Adipocyte (in vitro differentiated cells): Measurements from ENCODE around the gene RSL24D1.

Experiments used
- DNase-seq: peaks from one replicate; pipeline ENCODE4 v3.0.0-alpha.2; 2015; ENCODE audit warnings: low read depth
- H3K27me3 ChIP-seq: replicated peaks from 2 replicates; pipeline ENCODE4 v1.7.0; 2013; ENCODE audit warnings: mild to moderate bottlenecking, low read length, moderate library complexity; ENCODE audit not compliant: control insufficient read depth, insufficient read depth
- H3K36me3 ChIP-seq: 2 replicates; pipeline ENCODE4 v1.7.0; 2013; ENCODE audit warnings: low read length, mild to moderate bottlenecking, moderate library complexity; ENCODE audit not compliant: control insufficient read depth, insufficient read depth, severe bottlenecking
- H3K4me1 ChIP-seq: 2 replicates; pipeline ENCODE4 v1.7.0; 2013; ENCODE audit warnings: mild to moderate bottlenecking, low read length, moderate library complexity; ENCODE audit not compliant: control insufficient read depth, insufficient read depth
- H3K4me3 ChIP-seq: 2 replicates; pipeline ENCODE4 v1.7.0; 2013; ENCODE audit warnings: mild to moderate bottlenecking, low read length, moderate library complexity
- H3K9ac ChIP-seq: 2 replicates; pipeline ENCODE4 v1.7.0; 2013; ENCODE audit warnings: mild to moderate bottlenecking, low read length, moderate library complexity
- H3K9me3 ChIP-seq: 2 replicates; pipeline ENCODE4 v1.7.0; 2013; ENCODE audit warnings: mild to moderate bottlenecking, low read length, moderate library complexity; ENCODE audit not compliant: control insufficient read depth

The RSL24D1 gene

DNA sequence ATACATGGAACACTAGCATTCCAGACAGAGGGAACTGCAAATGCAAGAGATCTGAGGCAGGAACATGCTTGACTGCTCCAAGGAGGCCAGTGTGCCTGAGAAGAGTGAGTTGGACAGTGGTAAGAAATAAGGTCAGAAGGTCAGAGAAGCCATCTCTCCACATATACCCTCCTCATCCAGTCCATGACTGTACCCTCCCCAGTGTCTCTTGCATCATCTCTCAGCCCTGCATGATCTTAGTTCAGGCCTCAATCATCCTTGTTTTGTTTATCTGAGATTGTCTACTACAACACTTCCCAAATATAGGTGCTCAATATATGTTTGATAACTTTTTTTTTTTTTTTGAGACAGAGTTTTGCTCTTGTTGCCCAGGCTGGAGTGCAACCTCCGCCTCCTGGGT lies 5.5 kb upstream of the RSL24D1 start:
- peaks cover 5% of the 10 kb centered on the region for H3K4me1 ChIP-seq
- no peak overlapping the region for H3K9ac ChIP-seq
- no peak overlapping the region for H3K4me3 ChIP-seq
- H3K9me3 ChIP-seq, result no peaks in the 10 kb centered on the region
- H3K36me3 ChIP-seq, result no peaks in the 10 kb centered on the region
- no peaks in the 10 kb centered on the region for H3K27me3 ChIP-seq
- DNase-seq, result no peak

DNA sequence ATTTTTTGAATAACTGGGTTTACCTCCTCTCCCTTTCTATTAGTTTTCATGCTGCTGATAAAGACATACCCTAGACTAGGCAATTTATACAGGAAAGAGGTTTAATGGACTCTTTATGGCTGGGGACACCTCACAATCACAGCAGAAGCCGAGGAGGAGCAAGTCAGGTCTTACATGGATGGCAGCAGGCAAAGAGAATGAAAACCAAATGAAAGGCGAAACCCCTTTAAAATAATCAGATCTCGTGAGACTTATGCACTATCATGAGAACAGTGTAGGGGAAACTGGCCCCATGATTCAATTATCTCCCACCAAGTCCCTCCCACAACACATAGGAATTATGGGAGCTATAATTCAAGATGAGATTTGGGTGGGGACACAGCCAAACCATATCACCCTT lies 2.0 kb upstream of the RSL24D1 start:
- DNase-seq, result no peak
- Histone ChIP-seq H3K4me1 (peaks cover 25% of the 10 kb centered on the region), H3K36me3 (no peaks in the 10 kb centered on the region), H3K4me3 (no peak overlapping the region), H3K27me3 (no peaks in the 10 kb centered on the region), H3K9me3 (no peaks in the 10 kb centered on the region), H3K9ac (no peak overlapping the region)

DNA sequence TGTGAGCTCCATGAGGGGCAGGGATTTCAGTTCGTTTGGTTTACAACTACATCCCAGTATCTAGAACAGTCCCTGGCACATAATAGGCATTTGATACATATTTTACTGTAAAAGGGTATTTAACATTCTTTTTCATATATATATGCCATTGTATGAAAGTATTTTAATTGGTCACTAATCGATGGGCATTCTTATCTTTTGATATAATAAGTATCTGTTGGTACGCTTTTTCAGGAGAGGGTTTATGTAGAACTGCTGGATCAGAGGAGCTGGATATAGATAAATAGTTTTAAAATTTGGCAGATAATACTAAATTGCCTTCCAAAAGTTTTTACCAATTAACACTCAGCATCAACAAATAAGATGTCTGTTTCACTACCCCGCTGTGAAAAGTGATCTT lies 978 bp upstream of the RSL24D1 start:
- Histone ChIP-seq H3K36me3 (no peaks in the 10 kb centered on the region), H3K27me3 (no peaks in the 10 kb centered on the region), H3K4me3 (peak overlapping the region; percentile 85), H3K9ac (peak overlapping the region; percentile 94), H3K9me3 (no peaks in the 10 kb centered on the region), H3K4me1 (peaks cover 30% of the 10 kb centered on the region)
- DNase-seq, result no peak

DNA sequence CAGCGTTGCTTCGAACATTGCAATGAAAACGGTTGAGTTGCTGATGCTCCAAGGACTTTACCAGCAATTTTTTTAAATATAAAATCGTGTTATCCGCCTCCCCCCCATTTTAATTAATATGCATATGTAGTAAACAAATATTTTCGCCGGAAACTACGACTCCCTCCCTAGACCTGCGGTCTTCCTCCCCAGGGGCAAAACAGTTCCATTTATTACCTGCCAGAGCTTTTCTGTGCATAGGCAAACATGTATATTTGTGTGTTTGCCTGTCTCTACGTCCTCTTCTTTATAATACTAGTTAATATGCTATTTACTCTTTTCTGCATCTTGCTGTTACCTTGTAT lies 593 bp upstream of the RSL24D1 start:
- no peak for DNase-seq
- Histone ChIP-seq H3K9ac (peak overlapping the region; percentile 94), H3K4me1 (peaks cover 32% of the 10 kb centered on the region), H3K27me3 (no peaks in the 10 kb centered on the region), H3K9me3 (no peaks in the 10 kb centered on the region), H3K4me3 (peak overlapping the region; percentile 85), H3K36me3 (peaks cover 3% of the 10 kb centered on the region)

DNA sequence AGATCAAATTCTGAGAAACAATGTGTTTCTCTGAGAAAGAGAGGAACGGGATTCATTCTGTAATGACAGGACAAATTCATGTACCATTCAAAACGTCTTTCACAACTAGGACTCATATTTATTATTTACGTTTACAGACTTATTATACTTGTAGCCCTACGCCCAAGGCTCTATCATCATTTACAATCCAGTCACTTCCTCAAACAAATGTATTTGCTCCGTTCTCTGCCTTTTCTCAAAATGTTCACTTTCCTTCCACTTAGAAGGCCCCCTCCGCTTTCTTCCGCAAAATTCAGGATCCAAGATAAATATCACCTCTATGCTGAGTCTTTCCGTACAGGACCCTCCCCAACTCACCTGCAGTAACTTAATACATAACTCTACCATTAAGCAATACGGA lies 745 bp downstream of the RSL24D1 start:
- peak overlapping the region; percentile 85 for H3K4me3 ChIP-seq
- H3K36me3 ChIP-seq, result peaks cover 16% of the 10 kb centered on the region
- H3K9me3 ChIP-seq, result no peaks in the 10 kb centered on the region
- peak overlapping the region; percentile 94 for H3K9ac ChIP-seq
- H3K4me1 ChIP-seq, result peaks cover 33% of the 10 kb centered on the region
- DNase-seq, result peak; percentile 36
- no peaks in the 10 kb centered on the region for H3K27me3 ChIP-seq

DNA sequence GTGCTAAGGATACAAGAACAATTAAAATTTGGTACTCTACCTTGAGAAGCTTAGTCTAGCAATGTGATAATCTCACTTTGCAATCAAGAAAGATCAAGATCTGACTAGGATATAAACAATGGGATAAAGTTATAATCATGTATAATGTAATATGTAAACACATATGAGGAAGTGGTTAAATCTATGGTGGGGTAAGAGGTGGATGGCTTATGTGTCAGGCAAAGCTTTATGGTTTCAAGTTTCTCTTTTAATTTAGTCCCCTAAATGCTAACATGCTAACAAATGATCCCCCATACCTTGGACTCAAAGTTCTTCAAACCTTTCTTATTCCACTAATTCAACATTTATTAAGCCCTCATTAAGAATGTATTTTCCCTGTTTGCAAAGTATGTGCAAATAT lies 2.5 kb downstream of the RSL24D1 start:
- no peaks in the 10 kb centered on the region for H3K27me3 ChIP-seq
- H3K4me3 ChIP-seq, result peak overlapping the region; percentile 85
- H3K9me3 ChIP-seq, result no peaks in the 10 kb centered on the region
- peaks cover 30% of the 10 kb centered on the region for H3K36me3 ChIP-seq
- peaks cover 33% of the 10 kb centered on the region for H3K4me1 ChIP-seq
- no peak overlapping the region for H3K9ac ChIP-seq
- DNase-seq, result no peak

DNA sequence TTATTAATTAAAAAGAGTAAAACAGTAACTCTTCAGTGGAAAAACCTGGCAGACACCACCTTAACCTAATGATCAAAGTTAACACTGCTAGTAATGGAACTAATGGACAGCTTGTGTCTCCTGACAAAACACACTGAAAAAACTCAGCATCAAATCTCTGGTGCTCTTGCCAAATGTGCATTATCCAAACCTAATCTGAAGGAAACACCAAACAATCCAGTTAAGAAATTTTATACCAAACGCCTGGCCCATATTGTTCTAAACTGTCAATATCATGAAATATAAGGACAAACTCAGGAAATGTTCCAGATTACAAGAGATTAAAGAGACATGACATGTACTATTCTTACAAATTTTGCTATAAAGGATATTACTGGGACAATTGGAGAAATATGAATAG lies 10.4 kb downstream of the RSL24D1 start:
- DNase-seq, result no peak
- Histone ChIP-seq H3K36me3 (peaks cover 79% of the 10 kb centered on the region), H3K4me3 (no peak overlapping the region), H3K9ac (no peak overlapping the region), H3K4me1 (no peaks in the 10 kb centered on the region), H3K9me3 (no peaks in the 10 kb centered on the region), H3K27me3 (no peaks in the 10 kb centered on the region)

DNA sequence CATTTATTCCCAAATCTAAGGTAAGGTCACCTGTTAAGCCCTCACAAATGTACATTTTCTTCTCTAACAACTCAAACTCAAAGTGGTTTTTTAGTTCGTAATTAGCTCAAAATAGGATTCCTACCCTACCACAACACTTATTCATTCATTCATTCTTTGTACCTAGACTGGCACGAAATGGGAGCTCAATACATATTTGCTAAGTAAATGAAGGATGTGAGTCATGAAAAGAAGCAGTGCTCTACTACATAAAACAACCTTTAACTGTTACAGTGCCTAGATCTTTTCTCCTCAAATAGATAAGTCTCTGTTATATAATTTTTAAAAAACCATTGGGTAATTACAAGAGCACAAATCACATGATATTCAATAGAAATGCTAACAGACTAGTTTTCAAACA lies 13.1 kb downstream of the RSL24D1 start:
- Histone ChIP-seq H3K27me3 (no peaks in the 10 kb centered on the region), H3K36me3 (peaks cover 84% of the 10 kb centered on the region), H3K9me3 (no peaks in the 10 kb centered on the region), H3K4me1 (no peaks in the 10 kb centered on the region), H3K4me3 (no peak overlapping the region), H3K9ac (no peak overlapping the region)
- no peak for DNase-seq

DNA sequence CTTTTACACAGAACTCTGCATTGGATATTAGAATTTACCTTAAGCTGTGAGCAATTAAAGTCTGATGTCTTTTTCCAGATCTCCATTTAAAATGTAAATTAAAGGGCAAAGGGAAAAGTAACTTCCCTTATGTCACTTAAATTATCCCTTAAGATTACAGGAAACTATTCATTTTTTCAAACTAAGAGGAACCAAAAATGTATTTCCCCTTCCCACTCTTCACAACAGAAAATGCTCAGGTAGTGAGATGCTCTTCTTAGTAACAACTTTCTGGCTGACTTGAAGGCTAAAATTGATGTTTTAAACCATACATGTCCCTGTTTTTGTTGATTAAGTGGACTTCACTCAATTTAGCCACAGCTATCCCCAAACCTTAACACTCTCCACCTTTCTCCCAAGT lies 17.6 kb downstream of the RSL24D1 start:
- peaks cover 61% of the 10 kb centered on the region for H3K36me3 ChIP-seq
- DNase-seq, result no peak
- H3K4me1 ChIP-seq, result no peaks in the 10 kb centered on the region
- no peaks in the 10 kb centered on the region for H3K9me3 ChIP-seq
- H3K4me3 ChIP-seq, result no peak overlapping the region
- H3K9ac ChIP-seq, result no peak overlapping the region
- no peaks in the 10 kb centered on the region for H3K27me3 ChIP-seq

DNA sequence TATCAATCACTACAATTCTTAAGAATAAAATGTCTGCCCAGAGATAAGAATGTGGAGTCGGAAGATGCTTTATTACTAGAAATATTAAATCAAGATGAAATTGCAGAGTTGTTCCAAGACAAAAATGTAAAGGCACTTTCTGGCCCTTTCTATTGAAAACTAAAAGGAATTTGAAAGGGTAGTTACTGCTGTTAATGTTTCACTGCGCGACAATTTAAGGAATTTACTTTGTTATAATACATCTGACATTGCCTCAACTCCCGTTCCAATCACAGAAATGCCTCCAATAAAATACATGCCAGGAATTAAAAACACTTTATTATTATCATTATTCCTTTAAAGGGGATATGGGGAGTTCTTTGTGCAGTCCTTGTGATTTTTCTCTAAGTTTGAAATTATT lies 26.4 kb downstream of the RSL24D1 start:
- no peak overlapping the region for H3K9ac ChIP-seq
- no peaks in the 10 kb centered on the region for H3K4me1 ChIP-seq
- H3K4me3 ChIP-seq, result no peak overlapping the region
- H3K36me3 ChIP-seq, result peaks cover 4% of the 10 kb centered on the region
- H3K9me3 ChIP-seq, result no peaks in the 10 kb centered on the region
- DNase-seq, result no peak
- H3K27me3 ChIP-seq, result no peaks in the 10 kb centered on the region

DNA sequence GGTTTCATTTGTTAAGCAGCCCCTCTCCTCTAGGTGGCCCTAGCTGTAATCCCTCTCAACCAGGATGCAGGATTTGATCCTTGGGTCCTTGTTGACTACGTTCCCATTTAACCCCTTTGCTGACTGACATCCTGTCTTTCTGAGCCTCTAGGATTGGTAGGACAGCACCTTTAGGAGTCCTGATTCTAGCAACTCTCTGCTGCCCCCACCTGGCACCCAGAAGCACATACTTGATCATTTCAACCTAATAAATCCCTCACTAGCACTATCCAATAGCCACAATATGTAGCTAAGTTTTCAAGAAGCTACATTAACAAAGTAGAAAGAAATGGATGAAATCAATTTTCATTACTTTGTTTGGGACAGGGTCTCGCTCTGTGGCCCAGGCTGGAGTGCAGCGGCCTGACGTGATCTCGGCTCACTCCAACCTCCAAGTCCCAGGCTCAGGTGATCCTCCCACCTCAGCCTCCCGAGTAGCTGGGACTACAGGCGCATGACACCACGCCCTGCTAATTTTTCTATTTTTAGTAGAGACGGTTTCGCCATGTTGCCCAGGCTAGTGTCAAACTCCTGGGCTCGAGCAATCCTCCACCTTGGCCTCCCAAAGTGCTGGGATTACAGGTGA lies 28.3 kb downstream of the RSL24D1 start:
- H3K4me3 ChIP-seq, result no peak overlapping the region

DNA sequence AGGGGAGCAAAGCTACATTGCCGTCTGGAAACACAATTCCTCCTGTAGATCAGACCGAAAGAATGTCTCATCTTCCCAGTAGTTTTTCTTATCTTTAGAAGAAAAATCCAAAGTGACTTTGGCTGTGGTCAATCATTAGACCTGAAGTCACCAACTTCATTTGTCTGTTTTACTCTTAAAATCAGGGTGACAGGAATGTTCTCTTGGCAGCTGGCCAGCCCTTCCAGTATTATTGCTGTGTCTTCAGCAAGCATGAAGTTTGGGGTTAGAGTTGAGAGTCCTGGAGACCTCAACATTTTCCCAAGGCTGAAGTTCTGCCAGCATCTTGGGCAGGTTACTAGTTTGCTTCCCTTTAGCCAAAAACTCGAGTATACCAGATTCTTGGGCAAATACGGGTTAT lies 32.5 kb downstream of the RSL24D1 start:
- no peaks in the 10 kb centered on the region for H3K36me3 ChIP-seq
- no peaks in the 10 kb centered on the region for H3K9me3 ChIP-seq
- H3K4me3 ChIP-seq, result no peak overlapping the region
- no peak for DNase-seq
- H3K4me1 ChIP-seq, result no peaks in the 10 kb centered on the region
- H3K9ac ChIP-seq, result no peak overlapping the region
- no peaks in the 10 kb centered on the region for H3K27me3 ChIP-seq

More for the DNA sequence above, 28.3 kb downstream of the RSL24D1 start:
- H3K9ac ChIP-seq, result no peak overlapping the region
- H3K9me3 ChIP-seq, result no peaks in the 10 kb centered on the region
- peak; percentile 65 for DNase-seq
- H3K36me3 ChIP-seq, result no peaks in the 10 kb centered on the region
- H3K4me1 ChIP-seq, result no peaks in the 10 kb centered on the region
- H3K27me3 ChIP-seq, result no peaks in the 10 kb centered on the region
